Measurements from ENCODE around the gene TXNDC5.
"Not testable (repeated sequence)": the region's sequence is repeated elsewhere in the genome, so short reads cannot be mapped to it uniquely, and the experiment has no call there.

The TXNDC5 gene

DNA sequence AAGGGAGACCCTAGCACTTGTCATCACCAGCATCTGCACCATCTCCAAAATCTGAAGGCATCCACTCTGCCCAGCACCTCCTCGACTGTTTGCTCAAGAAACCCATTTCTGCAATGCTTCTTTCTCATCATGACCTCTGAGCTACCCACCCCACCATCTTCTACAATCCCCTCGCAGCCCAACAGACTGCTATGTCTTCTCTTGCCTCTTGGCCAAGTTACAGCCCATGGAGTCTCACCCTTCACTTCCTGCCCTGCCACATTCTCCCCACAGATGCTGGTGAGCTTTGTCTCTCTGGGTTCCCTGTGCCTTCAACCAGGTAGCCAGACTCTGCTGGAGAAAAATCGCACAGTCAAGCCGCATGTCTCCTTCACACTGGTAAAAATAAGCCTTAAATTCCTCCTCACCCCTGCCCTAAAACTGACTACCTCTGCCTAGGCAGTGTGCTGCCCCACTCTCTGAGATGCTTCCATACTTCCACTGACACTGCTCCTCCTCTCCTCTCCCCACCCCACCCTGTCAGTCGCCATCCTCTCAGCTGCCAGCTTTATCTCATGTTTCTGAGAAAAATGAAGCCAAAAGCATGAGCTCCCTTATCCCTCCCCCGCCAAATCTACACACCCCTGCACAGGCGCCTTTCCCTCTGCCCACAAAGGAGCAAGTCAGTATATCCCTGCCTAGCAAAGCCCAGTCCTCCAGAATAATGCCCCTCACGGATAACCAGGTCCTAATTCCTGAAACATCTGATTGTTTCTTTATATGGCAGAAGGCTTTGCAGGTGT is 2.3 kb upstream of the TXNDC5 start:
- DNase-seq, result no peak

DNA sequence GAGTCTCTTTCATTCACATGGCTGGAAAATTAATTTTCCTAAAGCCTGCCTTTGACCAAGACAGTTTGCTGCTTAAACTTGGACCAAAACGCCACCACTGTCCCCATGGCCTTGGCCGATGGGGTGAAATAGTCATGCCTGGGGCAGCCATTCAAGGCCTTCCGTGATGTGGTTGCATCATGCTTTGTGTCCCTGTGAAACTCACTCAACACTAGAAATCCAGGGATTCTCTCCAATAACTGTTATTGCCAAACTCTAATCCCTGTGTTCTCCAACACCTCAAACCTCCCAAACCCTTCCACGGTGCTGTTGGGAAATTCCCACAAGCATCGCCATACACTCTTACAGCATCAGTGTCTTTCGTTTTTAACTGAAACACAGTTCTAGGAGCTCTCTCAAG is 1.4 kb upstream of the TXNDC5 start:
- DNase-seq, result no peak

DNA sequence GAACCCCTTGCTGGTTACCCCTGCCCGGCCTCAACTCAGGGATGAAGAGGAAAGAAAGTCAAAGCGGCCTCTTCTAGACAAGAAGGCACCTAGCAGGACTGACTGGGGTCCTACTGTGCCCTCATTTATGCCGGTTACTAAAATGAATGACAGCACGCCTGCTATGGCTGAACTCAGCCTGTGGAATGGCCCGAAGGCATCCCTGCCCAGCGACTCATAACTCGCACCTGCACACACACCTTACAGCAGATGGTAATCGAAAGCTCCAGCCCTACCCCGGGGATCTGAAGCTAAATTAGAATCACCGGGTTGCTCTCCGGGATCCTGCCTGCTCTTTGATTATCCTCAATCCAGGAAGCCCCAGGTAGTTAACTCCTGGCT is 747 bp upstream of the TXNDC5 start:
- DNase-seq, result no peak

DNA sequence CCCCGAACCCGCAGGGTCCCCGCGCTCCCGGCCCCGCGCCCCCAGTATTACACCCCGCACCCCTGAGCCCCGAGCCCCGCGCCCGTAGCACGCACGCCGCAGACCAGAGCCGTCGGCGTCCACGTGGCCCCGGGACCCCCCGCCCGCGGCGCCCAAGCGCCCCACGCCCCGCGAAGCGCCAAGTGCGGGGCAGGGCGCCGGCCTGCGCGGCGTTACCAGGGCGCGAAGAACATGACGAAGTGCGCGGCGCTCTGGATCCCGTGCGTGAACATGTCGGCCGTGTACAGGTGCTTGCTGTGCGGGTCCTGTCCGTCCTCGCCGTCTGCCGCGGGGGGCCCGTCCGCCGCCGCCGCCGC is 312 bp downstream of the TXNDC5 start:
- peak in 3 of 14 donors; percentile 35 to 45 (median 45) for DNase-seq

DNA sequence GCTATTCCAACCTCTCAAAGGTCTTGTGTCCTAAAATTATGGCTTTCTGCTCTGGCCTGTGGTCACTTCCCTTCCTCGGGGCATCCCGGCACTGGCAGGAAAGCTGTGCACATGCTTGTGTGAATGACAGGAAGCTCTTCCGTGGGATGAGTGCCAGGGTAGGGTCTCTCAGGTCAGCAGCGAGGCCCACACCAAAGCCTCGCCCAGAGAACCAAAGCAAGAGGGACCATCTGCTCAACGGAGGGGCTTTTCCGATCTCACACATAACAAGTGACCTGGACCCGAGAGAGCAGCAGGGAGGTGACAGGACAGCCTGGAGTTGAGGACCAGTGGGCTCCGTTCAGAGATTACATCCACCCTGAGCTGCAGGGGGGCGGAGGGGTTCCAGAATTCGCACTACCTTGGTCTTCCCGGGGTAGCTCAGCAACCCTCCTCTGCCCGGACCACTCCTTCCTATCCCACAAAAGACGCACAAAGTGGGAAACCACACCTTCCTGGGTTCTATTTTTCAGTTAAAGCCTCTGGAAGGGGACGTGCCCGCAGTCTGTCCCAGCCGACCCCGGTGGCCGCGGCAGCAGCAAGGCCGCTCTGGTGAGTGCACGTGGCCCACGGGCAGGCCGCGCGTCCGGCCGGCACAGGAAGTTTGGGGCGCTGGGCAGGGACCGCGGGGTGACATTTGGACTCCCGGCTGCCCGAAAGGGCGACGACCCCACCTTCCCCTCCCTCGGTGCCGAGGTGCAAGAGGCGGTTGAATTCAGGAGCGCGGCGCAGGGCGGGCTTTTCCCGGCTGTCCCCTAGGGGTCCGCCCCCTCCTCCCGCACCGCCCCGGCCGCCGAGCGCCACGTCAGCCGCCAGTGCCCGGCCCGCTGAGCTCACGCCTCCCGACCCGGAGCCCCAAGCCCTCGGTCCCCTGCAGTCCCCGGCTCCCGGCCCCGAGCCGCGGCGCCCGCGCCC is 988 bp downstream of the TXNDC5 start:
- DNase-seq, result peak in 7 of 14 donors; percentile 9 to 57 (median 38)

DNA sequence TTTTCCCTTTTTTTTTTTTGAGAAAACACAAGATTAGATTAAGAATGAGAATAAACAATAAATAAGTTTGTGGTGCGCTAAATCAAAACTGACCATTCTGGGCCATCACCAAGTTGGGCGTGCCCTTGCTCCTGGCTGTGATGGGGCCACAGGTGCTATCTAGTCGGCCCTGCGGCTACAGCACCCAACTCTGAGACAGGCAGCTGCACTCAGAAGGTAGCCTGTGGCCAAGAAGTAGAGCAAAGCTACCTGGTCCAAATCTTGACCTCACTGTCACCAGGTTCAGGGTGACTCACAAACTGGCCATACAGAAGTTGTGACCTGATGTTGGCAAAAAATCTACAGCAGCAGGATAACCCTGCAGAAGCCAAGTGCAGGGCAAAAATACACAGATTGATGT is 3.4 kb downstream of the TXNDC5 start:
- DNase-seq, result no peak

DNA sequence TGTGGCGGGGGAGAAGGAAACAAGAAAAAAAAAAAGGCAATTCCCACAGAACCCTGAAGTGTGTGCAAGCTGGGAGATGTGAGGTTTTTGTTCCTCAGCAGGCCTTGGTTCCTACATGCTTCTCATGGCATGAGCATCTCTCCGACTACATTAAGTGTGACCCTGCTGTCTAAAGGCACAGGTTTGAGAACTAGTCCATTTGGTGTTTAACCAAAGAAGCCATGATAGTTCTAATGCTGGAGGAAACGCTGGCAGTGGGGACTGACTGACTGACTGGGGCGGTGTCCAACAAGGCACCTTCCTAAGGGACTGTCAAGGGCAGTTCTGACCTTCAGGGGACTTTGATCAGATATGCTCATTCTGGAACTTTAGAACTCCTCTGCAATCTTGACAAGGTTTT is 3.8 kb downstream of the TXNDC5 start:
- no peak for DNase-seq

DNA sequence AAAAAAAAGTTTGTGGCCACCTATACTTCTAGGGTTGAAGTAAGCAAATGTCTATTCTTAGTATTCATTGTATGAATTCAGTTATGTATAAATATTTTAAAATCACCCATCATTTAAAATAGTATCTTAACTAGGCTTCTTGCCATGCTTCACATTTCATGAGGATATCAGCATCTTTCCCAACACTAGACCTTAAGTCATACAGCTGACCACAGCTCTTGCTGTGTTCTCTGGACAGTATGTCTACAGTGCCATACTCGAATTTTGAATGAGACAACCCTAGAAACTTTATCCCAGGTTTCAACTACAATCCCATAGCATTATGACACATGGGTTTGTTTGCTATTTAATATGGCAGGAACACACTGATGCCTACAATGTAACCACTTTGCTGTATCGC is 5.2 kb downstream of the TXNDC5 start:
- DNase-seq, result no peak

DNA sequence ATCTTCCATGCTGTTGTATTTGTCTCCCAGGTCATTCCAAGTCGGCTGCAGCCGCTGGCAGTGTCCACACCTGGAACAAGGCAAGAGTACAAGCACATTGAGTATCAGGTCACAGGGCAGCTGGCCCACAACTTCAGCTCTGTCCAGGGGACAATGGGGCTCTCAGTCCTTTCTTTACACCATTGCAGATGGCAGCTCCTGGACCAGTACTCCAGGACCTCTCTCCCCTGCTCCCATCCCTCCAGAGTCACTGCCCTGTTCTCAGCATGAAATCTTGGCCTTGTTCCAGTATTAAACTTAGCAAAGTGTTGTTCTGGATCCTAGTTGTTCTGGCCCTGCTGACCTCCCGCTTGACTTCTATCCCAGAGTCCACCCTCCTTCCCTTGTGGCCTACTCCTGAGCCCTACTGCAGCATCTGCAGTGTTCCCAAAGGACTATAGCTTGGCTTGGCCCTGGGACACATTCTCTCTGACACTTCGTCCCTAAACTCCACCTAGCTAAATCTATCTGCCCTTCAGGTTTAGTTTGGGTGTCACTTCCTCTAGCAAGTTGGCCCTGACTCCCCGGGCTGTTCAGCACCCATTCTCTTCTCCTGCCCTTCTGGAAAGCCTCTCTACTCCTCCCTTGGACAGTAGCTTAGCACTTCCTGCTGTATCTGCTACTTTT is 5.8 kb downstream of the TXNDC5 start:
- no peak for DNase-seq

DNA sequence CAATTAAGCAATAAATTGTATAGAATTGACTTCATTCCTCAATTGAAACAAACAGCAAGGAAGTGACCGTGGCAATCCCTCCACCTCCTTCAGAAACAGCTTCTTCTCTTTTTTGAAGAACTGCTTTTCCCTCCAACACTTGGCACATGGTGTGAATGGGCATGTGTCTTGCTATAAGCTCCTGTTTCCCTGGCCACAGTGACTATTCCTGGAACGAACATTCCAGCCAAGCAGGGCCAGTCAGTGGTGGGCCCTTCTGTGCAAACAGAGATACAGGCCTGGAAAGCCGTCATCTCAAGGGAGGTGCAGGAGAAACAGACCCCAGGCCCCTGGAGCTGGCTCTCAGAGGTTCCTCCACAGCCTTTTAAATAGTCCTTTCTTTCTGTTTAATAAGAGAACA is 6.9 kb downstream of the TXNDC5 start:
- no peak for DNase-seq

DNA sequence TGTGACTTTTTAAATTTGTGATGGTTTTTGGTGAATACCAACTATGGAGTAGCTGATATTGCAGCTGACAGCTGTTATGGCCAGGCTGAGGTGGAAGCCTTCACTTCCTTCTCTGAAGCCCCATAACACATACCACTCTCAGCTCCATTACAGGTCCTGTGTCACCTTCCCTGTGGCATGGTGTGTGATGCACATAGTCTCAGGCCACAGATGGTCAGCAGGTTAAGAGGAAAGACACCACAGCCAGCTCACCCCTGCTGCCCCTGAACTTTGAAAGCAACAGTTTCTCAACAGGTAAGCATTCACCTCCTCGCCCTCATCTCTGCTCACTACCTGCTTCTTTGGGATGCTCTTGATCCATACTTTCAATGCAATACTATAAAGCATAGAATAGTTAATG is 7.7 kb downstream of the TXNDC5 start:
- no peak for DNase-seq

DNA sequence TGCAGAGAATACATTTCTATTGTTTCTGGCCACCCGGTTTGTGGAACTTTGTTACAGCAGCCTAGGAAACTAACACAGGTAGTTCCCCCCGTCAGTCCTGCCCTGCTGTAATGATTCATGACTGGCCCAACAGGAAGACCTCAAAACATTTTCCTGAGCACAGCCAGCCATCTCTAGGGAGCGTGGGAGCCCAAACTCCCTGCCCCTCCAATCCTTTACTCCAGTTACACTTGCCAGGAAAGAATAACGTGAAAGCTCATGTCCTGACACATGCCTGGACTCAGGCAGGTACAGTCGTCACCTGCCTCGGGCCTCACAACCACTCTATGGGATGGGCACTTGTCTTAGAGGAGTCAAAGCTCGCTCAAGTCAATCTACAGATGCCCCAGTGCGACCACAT is 8.4 kb downstream of the TXNDC5 start:
- no peak for DNase-seq

DNA sequence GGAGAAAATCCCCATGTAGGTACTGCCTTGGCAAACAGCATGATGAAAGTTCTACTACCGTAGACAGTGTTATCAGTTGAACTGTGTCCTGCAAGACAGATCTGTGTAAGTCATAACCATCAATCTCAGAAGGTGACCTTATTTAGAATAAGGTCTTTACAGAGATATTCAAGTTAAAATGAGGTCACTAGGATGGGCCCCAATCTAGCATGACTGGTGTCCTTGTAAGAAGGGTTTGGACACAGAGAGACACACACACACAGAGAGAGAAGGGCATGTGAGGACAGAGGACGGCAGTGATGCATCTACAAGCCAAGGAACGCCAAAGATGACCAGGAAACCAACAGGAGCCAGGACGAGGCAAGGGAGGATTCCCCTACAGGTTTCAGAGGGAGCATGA is 8.8 kb downstream of the TXNDC5 start:
- no peak for DNase-seq

DNA sequence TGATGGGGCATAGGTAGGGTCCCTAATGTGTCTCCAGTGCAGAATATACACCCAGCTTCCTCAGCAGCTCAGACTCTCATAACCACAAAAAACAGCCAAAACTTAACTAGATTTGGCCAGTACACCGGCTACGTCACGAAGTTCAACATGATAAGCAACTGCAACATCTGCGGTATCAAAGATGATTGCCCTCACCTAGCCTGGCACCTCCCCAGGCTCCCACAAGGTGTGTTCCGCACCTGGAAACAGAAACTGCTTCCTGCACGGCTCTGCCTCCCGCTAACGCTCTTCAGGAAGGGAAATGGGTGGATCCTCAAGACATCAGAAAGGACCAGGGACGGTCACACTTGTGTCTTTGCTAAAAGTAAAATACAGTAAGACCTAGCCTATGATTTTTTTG is 9.5 kb downstream of the TXNDC5 start:
- DNase-seq, result no peak

DNA sequence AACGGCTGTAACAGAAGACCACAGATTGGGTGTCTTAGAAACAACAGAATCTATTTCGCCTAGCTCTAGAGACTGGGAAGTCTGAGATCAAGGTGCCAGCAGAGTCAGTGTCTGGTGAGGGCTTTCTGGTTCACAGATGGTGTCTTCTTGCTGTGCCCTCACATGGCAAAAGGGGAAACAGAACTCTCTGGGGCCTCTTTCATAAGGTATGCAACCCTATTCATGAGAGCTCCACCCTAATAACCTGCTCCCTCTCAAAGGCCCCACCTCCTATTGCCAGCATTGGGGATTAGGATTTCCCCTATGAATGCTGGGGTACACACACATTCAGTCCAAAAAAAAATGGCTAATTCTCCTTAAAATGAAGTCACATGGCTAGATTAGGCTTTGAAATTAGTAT is 10.0 kb downstream of the TXNDC5 start:
- no peak for DNase-seq

DNA sequence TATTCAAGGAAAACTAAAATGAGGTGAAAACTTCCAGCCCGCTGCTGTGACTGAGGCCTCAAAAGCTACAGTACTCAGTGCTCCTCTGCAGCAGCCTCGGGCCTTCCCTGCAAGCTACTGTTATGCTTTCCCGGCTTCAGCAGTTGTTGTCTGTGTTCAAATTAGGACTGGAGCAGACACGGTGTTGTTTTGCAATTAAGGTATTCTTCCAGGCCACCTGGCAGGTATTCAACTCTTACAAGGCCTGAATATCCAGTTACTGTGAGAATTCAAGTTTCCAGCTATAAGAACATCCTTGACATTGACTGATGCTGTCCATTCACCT is 10.7 kb downstream of the TXNDC5 start:
- DNase-seq, result no peak

DNA sequence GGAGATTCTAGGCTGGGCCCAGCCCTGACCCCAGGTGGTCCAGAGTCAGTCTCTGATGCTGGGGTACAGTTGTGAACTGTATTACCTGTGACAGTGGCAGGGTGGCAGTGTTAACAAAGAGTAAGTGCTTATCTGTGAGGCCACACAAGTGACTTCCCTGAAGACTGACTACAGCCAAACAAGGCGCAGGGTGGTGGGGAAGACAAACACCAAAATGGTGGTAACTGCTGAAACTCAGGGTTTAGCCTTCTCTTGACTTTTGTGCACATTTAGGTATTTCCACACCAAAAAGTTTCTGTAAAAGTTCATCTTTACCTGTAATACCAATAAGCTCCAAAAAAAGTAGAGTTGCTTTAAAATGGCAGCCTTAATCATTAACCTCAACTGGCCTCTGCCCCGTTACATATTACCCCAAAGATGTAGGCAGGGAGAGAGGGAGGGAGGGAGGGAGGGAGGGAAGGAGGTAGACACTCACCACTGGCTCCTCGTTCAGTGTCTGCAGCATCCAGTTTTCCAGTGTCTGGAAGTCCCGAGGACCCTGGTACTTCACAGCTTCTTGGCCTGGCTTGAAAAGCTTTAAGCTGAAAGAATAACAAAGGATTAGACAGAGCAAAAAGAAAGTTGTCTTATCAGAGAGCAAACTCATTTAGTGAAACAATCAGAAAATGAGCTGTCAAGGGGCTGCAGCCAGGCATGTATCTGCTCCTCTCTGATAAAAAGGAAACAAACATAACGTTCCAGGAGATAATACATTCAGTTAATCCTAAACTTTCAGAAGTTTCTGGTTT is 11.3 kb downstream of the TXNDC5 start:
- DNase-seq, result no peak

DNA sequence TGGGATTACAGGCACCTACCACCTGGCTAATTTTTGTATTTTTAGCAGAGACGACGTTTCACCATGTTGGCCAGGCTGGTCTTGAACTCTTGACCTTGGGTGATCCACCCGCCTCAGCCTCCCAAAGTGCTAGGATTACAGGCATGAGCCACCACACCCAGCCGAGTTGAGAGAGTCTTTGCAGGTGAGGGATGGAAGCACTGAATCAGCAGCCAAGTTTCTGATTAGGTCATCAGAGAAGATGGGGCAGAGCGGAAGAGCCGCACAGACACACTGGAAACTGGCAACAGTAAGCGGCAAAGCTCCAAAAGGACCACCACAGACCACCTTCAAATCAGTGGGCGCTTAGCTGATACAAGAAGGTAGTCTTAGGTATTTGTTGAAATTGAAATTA is 12.4 kb downstream of the TXNDC5 start:
- not testable (repeated sequence) for DNase-seq

DNA sequence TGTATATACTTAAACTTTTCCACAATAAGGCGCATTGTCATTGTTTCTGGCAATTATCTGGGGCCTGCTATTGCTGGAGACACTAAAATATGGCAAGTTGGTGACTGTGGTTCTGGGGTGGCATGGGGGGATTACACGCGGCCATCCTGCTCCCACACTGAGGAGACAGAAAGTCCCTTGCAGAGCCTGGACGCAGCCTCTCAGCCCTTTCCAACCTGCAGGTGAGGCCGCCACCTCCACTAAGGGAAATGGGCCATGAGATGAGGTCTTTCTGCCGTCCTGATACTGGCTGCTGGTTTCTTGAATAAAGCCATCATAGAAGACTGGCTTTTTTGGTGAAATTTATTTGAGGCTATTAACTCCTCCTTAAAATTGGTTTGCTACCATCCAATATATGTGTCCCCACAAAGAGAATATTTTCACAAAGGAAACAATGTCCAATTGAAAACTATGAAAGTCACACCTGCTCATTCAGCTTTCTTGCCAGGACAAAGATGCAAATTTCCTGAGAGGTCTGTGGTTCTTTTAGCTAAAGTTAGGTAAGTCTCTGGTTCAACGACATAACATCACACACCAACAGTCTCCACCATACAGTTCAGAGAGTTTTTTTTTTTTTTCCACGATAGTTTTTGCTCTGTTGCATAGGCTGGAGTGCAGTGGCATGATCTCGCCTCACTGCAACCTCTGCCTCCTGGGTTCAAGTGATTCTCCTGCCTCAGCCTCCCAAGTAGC is 13.0 kb downstream of the TXNDC5 start:
- no peak for DNase-seq

DNA sequence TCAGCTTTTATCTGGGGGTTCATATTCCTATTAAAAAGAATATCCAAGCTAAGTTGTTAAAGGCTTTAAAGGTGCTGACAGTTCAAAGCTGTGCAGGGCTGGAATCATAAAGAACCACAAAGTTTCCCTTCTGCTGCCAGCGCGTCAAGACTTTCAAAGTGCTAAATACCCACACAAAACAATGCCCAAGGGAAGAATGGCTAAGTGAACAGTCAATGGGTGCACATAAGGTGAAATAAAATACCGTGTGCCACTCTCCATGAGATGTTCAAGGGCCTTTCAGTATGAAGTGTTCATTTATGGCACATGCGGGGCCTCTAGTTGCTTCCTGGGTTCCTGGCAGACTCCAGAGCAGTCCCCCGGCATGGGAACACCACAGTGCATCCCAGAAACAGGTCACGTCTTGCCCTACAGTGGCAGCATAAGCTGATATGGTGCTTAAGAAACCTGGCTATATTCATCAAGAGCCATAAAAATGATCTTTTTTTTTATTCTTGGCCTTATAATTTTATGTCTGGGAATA is 14.1 kb downstream of the TXNDC5 start:
- no peak for DNase-seq

DNA sequence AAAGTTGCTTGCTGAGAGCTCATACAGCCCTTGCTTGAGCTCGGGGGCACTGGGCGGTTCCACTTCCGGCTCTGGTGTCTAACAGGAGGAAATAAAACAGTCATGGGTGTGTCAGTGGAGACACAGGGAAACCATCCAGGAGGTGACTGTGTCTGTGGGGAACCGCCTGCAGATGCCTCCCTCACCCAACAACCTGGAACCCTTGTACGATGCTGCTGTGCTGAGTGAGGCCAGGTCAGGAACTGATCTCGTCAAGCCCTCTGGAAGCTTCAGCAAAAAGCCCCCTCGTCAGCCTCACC is 15.5 kb downstream of the TXNDC5 start:
- DNase-seq, result no peak
